Measurements from ENCODE around the gene TMED1.
"Not testable (repeated sequence)": the region's sequence is repeated elsewhere in the genome, so short reads cannot be mapped to it uniquely, and the experiment has no call there.

The TMED1 gene

GRCh38 chr19:10861103-10861651, 25.2 kb upstream of the TMED1 start:
- peak; percentile 13 to 21 for DNase-seq

GRCh38 chr19:10858204-10858828, 22.3 kb upstream of the TMED1 start:
- no peak for DNase-seq

- DNase-seq = not testable (repeated sequence)
Measured at GRCh38 chr19:10856899-10857298, 20.9 kb upstream of the TMED1 start.

- DNase-seq = peak in 1 of 2 experiments; percentile 10
Measured at GRCh38 chr19:10855879-10856522, 20.0 kb upstream of the TMED1 start.

- DNase-seq = no peak
Measured at GRCh38 chr19:10854350-10855089, 18.5 kb upstream of the TMED1 start.

GRCh38 chr19:10852941-10853340, 16.9 kb upstream of the TMED1 start:
- no peak for DNase-seq

- no peak for DNase-seq
Measured at GRCh38 chr19:10852098-10852800, 16.2 kb upstream of the TMED1 start.

GRCh38 chr19:10850631-10851030, 14.6 kb upstream of the TMED1 start:
- no peak for DNase-seq

- no peak for DNase-seq
Measured at GRCh38 chr19:10848230-10848856, 12.3 kb upstream of the TMED1 start, which contains the start of gene C19orf38. Gene C19orf38, plus strand, starts transcription at chr19:10848415. Its CDS starts 94 bp downstream, at chr19:10848509.

- DNase-seq = no peak
Measured at GRCh38 chr19:10846500-10847202, 10.6 kb upstream of the TMED1 start.

- no peak for DNase-seq
Measured at GRCh38 chr19:10842788-10843187, 6.8 kb upstream of the TMED1 start.

- no peak for DNase-seq
Measured at GRCh38 chr19:10839114-10840050, 3.4 kb upstream of the TMED1 start.

- DNase-seq = no peak
Measured at GRCh38 chr19:10838377-10838776, 2.4 kb upstream of the TMED1 start.

- DNase-seq = not testable (repeated sequence)
Measured at GRCh38 chr19:10837649-10838048, 1.6 kb upstream of the TMED1 start.

- DNase-seq = peak; percentile 83 to 88
Measured at GRCh38 chr19:10836479-10837330, 693 bp upstream of the TMED1 start.

- DNase-seq = no peak
Measured at GRCh38 chr19:10835089-10835753, 791 bp downstream of the TMED1 start.

- no peak for DNase-seq
Measured at GRCh38 chr19:10832939-10833296, 3.1 kb downstream of the TMED1 start.

GRCh38 chr19:10831987-10832938, 3.7 kb downstream of the TMED1 start:
- DNase-seq = no peak
